IMR-90 (cell line): ENCODE measurements around the gene DEUP1.
"Not testable (repeated sequence)": the region's sequence is repeated elsewhere in the genome, so short reads cannot be mapped to it uniquely, and the experiment has no call there.

Source experiments
- BHLHE40 ChIP-seq: fragments of 150-350 bp; IDR thresholded peaks from 2 replicates; pipeline ENCODE4 v1.6.1; 2016; ENCODE audit warnings: mild to moderate bottlenecking, low read depth, low read length
- CEBPB ChIP-seq: IDR thresholded peaks from 2 replicates; pipeline ENCODE4 v1.6.1; 2012; ENCODE audit warnings: low read depth, low read length, improper control_type of control experiment
- CHD1 ChIP-seq: IDR thresholded peaks from 2 replicates; pipeline ENCODE4 v1.6.1; 2012; ENCODE audit warnings: low read depth, low read length, improper control_type of control experiment
- FOS ChIP-seq: fragments of 150-350 bp; IDR thresholded peaks from 2 replicates; pipeline ENCODE4 v1.6.1; 2016; ENCODE audit warnings: low read depth, low read length
- MAFK ChIP-seq: IDR thresholded peaks from 2 replicates; pipeline ENCODE4 v1.6.1; 2012; ENCODE audit warnings: low read depth, low read length, improper control_type of control experiment
- POLR2A ChIP-seq: IDR thresholded peaks from 2 replicates; pipeline ENCODE4 v1.6.1; 2012; ENCODE audit warnings: mild to moderate bottlenecking, low read depth, low read length
- RAD21 ChIP-seq: IDR thresholded peaks from 2 replicates; pipeline ENCODE4 v1.6.1; 2012; ENCODE audit warnings: low read length, improper control_type of control experiment
- RCOR1 ChIP-seq: IDR thresholded peaks from 2 replicates; pipeline ENCODE4 v1.6.1; 2012; ENCODE audit warnings: mild to moderate bottlenecking, low read length, improper control_type of control experiment; ENCODE audit not compliant: insufficient replicate concordance
- RFX5 ChIP-seq: IDR thresholded peaks from 2 replicates; pipeline ENCODE4 v1.8.0; 2012; ENCODE audit warnings: low read depth, mild to moderate bottlenecking, low read length, moderate library complexity
- SMC3 ChIP-seq: fragments of 150-350 bp; IDR thresholded peaks from 2 replicates; pipeline ENCODE4 v1.6.1; 2016; ENCODE audit warnings: low read depth, mild to moderate bottlenecking, antibody characterized with exemption, low read length, moderate library complexity
- TF ChIP-seq, protein P1 (sequence below): conservative IDR thresholded peaks from 2 replicates; pipeline ENCODE4 v1.5.1; 2012; ENCODE audit warnings: mild to moderate bottlenecking, low read depth, low read length, improper control_type of control experiment
- TF ChIP-seq, protein P2 (sequence below): fragments of 150-350 bp; IDR thresholded peaks from 2 replicates; pipeline ENCODE4 v1.6.1; 2017; ENCODE audit warnings: mild to moderate bottlenecking, antibody characterized with exemption, low read length, low read depth

DNA sequence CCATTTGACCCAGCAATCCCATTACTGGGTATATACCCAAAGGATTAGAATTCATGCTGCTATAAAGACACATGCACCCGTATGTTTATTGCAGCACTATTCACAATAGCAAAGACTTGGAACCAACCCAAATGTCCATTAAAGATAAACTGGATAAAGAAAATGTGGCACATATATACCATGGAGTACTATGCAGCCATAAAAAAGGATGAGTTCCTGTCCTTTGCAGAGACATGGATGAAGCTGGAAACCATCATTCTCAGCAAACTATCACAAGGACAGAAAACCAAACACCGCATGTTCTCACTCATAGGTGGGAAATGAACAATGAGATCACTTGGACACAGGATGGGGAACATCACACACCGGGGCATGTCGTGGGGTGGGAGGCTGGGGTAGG, 133.1 kb downstream of the DEUP1 start:
- TF ChIP-seq, protein P1, sequence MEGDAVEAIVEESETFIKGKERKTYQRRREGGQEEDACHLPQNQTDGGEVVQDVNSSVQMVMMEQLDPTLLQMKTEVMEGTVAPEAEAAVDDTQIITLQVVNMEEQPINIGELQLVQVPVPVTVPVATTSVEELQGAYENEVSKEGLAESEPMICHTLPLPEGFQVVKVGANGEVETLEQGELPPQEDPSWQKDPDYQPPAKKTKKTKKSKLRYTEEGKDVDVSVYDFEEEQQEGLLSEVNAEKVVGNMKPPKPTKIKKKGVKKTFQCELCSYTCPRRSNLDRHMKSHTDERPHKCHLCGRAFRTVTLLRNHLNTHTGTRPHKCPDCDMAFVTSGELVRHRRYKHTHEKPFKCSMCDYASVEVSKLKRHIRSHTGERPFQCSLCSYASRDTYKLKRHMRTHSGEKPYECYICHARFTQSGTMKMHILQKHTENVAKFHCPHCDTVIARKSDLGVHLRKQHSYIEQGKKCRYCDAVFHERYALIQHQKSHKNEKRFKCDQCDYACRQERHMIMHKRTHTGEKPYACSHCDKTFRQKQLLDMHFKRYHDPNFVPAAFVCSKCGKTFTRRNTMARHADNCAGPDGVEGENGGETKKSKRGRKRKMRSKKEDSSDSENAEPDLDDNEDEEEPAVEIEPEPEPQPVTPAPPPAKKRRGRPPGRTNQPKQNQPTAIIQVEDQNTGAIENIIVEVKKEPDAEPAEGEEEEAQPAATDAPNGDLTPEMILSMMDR: not testable (repeated sequence)
- TF ChIP-seq SMC3, MAFK, POLR2A, FOS, RAD21, RFX5, CEBPB, CHD1, BHLHE40, RCOR1: not testable (repeated sequence)
- TF ChIP-seq, protein P2, sequence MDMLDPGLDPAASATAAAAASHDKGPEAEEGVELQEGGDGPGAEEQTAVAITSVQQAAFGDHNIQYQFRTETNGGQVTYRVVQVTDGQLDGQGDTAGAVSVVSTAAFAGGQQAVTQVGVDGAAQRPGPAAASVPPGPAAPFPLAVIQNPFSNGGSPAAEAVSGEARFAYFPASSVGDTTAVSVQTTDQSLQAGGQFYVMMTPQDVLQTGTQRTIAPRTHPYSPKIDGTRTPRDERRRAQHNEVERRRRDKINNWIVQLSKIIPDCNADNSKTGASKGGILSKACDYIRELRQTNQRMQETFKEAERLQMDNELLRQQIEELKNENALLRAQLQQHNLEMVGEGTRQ: not testable (repeated sequence)
